MM.1S (cell line): Measurements from ENCODE around the gene CLEC7A.

Experiments
- DNase-seq: peaks from one replicate; pipeline ENCODE4 v3.0.0-alpha.2; 2015
- H2AFZ ChIP-seq: fragments of 300-600 bp; sonication (generic); 2 replicates; pipeline ENCODE4 v1.6.0; 2016; ENCODE audit warnings: antibody characterized with exemption, low read length
- H3F3A ChIP-seq: fragments of 300-600 bp; sonication (generic); 2 replicates; pipeline ENCODE4 v1.6.1; 2016; ENCODE audit warnings: mild to moderate bottlenecking, antibody characterized with exemption, low read length, moderate library complexity, mixed read lengths; ENCODE audit not compliant: insufficient read depth
- H3K27ac ChIP-seq: fragments of 300-600 bp; sonication (generic); 2 replicates; pipeline ENCODE4 v1.5.1; 2016; ENCODE audit warnings: mild to moderate bottlenecking, low read length
- H3K27me3 ChIP-seq: fragments of 300-600 bp; sonication (generic); replicated peaks from 2 replicates; pipeline ENCODE4 v1.6.0; 2016; ENCODE audit warnings: low read length; ENCODE audit not compliant: insufficient read depth
- H3K36me3 ChIP-seq: fragments of 300-600 bp; sonication (generic); replicated peaks from 2 replicates; pipeline ENCODE4 v1.6.1; 2016; ENCODE audit warnings: mild to moderate bottlenecking, low read length, mixed read lengths; ENCODE audit not compliant: insufficient read depth
- H3K4me1 ChIP-seq: fragments of 300-600 bp; sonication (generic); 2 replicates; pipeline ENCODE4 v1.6.1; 2016; ENCODE audit warnings: low read length, mixed read lengths
- H3K4me2 ChIP-seq: fragments of 300-600 bp; sonication (generic); 2 replicates; pipeline ENCODE4 v1.6.0; 2016; ENCODE audit warnings: low read depth, low read length
- H3K4me3 ChIP-seq: fragments of 300-600 bp; sonication (generic); 2 replicates; pipeline ENCODE4 v1.5.1; 2016; ENCODE audit warnings: low read length, mixed read lengths
- H3K79me2 ChIP-seq: fragments of 300-600 bp; sonication (generic); 2 replicates; pipeline ENCODE4 v1.6.1; 2016; ENCODE audit warnings: mixed run types, low read length, mixed read lengths
- H3K9ac ChIP-seq: fragments of 300-600 bp; sonication (generic); 2 replicates; pipeline ENCODE4 v1.6.1; 2016; ENCODE audit warnings: low read length, mixed read lengths
- H3K9me2 ChIP-seq: fragments of 300-600 bp; sonication (generic); replicated peaks from 2 replicates; pipeline ENCODE4 v1.6.1; 2016; ENCODE audit warnings: mild to moderate bottlenecking, low read length, mixed read lengths; ENCODE audit not compliant: insufficient read depth
- H3K9me3 ChIP-seq: fragments of 300-600 bp; sonication (generic); replicated peaks from 2 replicates; pipeline ENCODE4 v1.6.1; 2016; ENCODE audit warnings: mild to moderate bottlenecking, low read length, mixed read lengths; ENCODE audit not compliant: insufficient read depth
- H4K20me1 ChIP-seq: fragments of 300-600 bp; sonication (generic); 2 replicates; pipeline ENCODE4 v1.6.1; 2016; ENCODE audit warnings: mild to moderate bottlenecking, low read length, moderate library complexity, mixed read lengths; ENCODE audit not compliant: insufficient read depth
- CTCF ChIP-seq: fragments of 300-600 bp; sonication (generic); IDR thresholded peaks from 2 replicates; pipeline ENCODE4 v1.5.1; 2016; ENCODE audit warnings: antibody characterized with exemption, low read length, mixed read lengths
- EZH2 ChIP-seq: fragments of 300-600 bp; sonication (generic); optimal IDR thresholded peaks from 2 replicates; pipeline ENCODE3; 2017; ENCODE audit warnings: low read depth, mild to moderate bottlenecking, antibody characterized with exemption, low read length, mixed read lengths
- EZH2phosphoT487 ChIP-seq: fragments of 300-600 bp; sonication (generic); IDR thresholded peaks from 2 replicates; pipeline ENCODE4 v1.6.1; 2018; ENCODE audit warnings: antibody characterized with exemption, low read length

The CLEC7A gene

GRCh38 chr12:10069976-10070375, 60.0 kb downstream of the CLEC7A start:
- Histone ChIP-seq H3K79me2 (no peaks in the 10 kb centered on the region), H3F3A (peaks cover 4% of the 10 kb centered on the region), H3K27ac (peak overlapping the region; percentile 22; the same call in 1 of the 2 replicates), H3K4me2 (peak overlapping the region; percentile 59), H3K4me3 (no peak overlapping the region), H2AFZ (no peak overlapping the region), H3K36me3 (no peaks in the 10 kb centered on the region), H3K9me3 (no peaks in the 10 kb centered on the region), H4K20me1 (no peaks in the 10 kb centered on the region), H3K4me1 (peaks cover 44% of the 10 kb centered on the region), H3K9ac (no peak overlapping the region), H3K27me3 (no peaks in the 10 kb centered on the region), H3K9me2 (no peaks in the 10 kb centered on the region)
- no peak for DNase-seq
- TF ChIP-seq EZH2 (no peak), EZH2phosphoT487 (no peak), CTCF (no peak)

- no peak for DNase-seq
Measured at GRCh38 chr12:10069099-10069498, 60.9 kb downstream of the CLEC7A start.

GRCh38 chr12:10068644-10069043, 61.4 kb downstream of the CLEC7A start:
- TF ChIP-seq EZH2phosphoT487: no peak
- TF ChIP-seq EZH2: no peak
- no peak for TF ChIP-seq CTCF
- H3K27ac ChIP-seq: no peak overlapping the region
- H3K9ac ChIP-seq: no peak overlapping the region
- H3K27me3 ChIP-seq: no peaks in the 10 kb centered on the region
- H3K4me1 ChIP-seq: peaks cover 51% of the 10 kb centered on the region
- H3F3A ChIP-seq: peaks cover 10% of the 10 kb centered on the region
- no peak for DNase-seq
- H3K4me2 ChIP-seq: no peak overlapping the region
- H3K9me3 ChIP-seq: no peaks in the 10 kb centered on the region
- H2AFZ ChIP-seq: no peak overlapping the region
- H3K9me2 ChIP-seq: no peaks in the 10 kb centered on the region
- no peaks in the 10 kb centered on the region for H3K79me2 ChIP-seq
- H4K20me1 ChIP-seq: no peaks in the 10 kb centered on the region
- H3K36me3 ChIP-seq: no peaks in the 10 kb centered on the region
- H3K4me3 ChIP-seq: no peak overlapping the region

More at GRCh38 chr12:10069099-10069498, 60.9 kb downstream of the CLEC7A start:
- TF ChIP-seq EZH2phosphoT487: no peak
- no peak for TF ChIP-seq CTCF
- TF ChIP-seq EZH2: no peak
- no peak overlapping the region for H2AFZ ChIP-seq
- peaks cover 51% of the 10 kb centered on the region for H3K4me1 ChIP-seq
- no peaks in the 10 kb centered on the region for H3K9me2 ChIP-seq
- H3K79me2 ChIP-seq: no peaks in the 10 kb centered on the region
- peaks cover 10% of the 10 kb centered on the region for H3F3A ChIP-seq
- no peaks in the 10 kb centered on the region for H4K20me1 ChIP-seq
- H3K9ac ChIP-seq: no peak overlapping the region
- H3K36me3 ChIP-seq: no peaks in the 10 kb centered on the region
- H3K9me3 ChIP-seq: no peaks in the 10 kb centered on the region
- H3K27me3 ChIP-seq: no peaks in the 10 kb centered on the region
- no peak overlapping the region for H3K27ac ChIP-seq
- H3K4me2 ChIP-seq: no peak overlapping the region
- no peak overlapping the region for H3K4me3 ChIP-seq
